Mucosa of descending colon (tissue), 3 donors: Measurements from ENCODE around the gene ODF2L. TPM values are rescaled to one million over a fixed set of nuclear protein-coding genes. Genes with fewer than 3 reads are reported as not detected.

Experiments used
- ATAC-seq: fragments of 200-7000 bp; cut with Tn5 transposase; one replicate; pipeline ENCODE4 v1.9.1; 2020; ENCODE audit warnings: mild to moderate bottlenecking, moderate library complexity
- DNase-seq, 3 donors: peaks; one replicate each; pipeline ENCODE4 v3.0.0-alpha.2; 2020
- H3K36me3 ChIP-seq: fragments of 200-600 bp; one replicate; pipeline ENCODE4 v1.8.0; 2021; ENCODE audit warnings: low read depth, mild to moderate bottlenecking
- H3K4me1 ChIP-seq: fragments of 200-600 bp; one replicate; pipeline ENCODE4 v1.8.0; 2021; ENCODE audit warnings: low read depth, mild to moderate bottlenecking
- H3K4me3 ChIP-seq: fragments of 200-600 bp; one replicate; pipeline ENCODE4 v1.8.0; 2021; ENCODE audit warnings: mild to moderate bottlenecking
- H3K9me3 ChIP-seq: fragments of 200-600 bp; one replicate; pipeline ENCODE4 v1.8.0; 2021; ENCODE audit warnings: mild to moderate bottlenecking
- intact Hi-C, 2 donors: fragments of 100-400 bp; cut with DNase I in 1 of 2; cut with micrococcal nuclease in 1 of 2; formaldehyde crosslinking; loops; one replicate each; pipeline versions ENCODE4 v1.11.0 to v1.11.1; 2022; cut with DNase I, micrococcal nuclease
- total RNA-seq, 3 donors: library from RNA; stranded (reverse); fragmentation: NEBNext Ultra II Directional in 2 of 3; extraction: Animal tissue kit (Norgen Biotek cat#: 25700) in 2 of 3; gene quantifications; one replicate each; pipeline versions ENCODE4 v1.2.1 to v1.2.4, GENCODE V29; 2021 to 2023
- TF ChIP-seq, protein P1 (sequence below): fragments of 200-600 bp; IDR thresholded peaks from one replicate; pipeline ENCODE4 v1.8.0; 2022; ENCODE audit warnings: antibody characterized with exemption, mild to moderate bottlenecking
- donor health status: DM: no; HTN: no; CAD: no; lungs with moderate emphysema.
- donor health status: DM: no; HTN: no; CAD: no.
- donor health status: DM: no; HTN: yes; CAD: no.

The ODF2L gene
- total RNA-seq, 3 donors from 2014 or later, result 23.1 to 41.9 (median 40.8) TPM

DNA sequence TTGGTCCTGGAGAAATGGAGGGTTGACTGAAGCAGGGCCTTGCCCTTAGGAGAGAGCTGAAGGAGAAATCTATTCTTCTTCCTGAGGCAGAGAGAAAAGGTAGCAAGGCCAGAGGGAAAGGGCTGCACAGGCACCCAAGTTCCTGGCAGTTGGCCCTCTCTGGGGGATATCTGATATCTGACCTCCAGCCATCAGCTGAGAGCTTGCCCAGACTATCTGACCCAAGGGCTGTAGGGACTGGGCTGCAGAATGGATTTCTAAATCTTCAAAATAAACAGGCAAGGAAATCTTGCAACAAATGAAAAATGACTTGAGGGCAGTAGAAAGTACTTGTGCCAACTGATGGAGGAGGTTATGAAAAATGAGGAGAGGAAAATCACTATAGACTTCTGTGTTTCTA lies 27.4 kb upstream of the ODF2L start:
- intact Hi-C loops, result no loop called here
- DNase-seq (no peak), ATAC-seq (no peak)
- TF ChIP-seq, protein P1, sequence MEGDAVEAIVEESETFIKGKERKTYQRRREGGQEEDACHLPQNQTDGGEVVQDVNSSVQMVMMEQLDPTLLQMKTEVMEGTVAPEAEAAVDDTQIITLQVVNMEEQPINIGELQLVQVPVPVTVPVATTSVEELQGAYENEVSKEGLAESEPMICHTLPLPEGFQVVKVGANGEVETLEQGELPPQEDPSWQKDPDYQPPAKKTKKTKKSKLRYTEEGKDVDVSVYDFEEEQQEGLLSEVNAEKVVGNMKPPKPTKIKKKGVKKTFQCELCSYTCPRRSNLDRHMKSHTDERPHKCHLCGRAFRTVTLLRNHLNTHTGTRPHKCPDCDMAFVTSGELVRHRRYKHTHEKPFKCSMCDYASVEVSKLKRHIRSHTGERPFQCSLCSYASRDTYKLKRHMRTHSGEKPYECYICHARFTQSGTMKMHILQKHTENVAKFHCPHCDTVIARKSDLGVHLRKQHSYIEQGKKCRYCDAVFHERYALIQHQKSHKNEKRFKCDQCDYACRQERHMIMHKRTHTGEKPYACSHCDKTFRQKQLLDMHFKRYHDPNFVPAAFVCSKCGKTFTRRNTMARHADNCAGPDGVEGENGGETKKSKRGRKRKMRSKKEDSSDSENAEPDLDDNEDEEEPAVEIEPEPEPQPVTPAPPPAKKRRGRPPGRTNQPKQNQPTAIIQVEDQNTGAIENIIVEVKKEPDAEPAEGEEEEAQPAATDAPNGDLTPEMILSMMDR, result no peak
- peaks cover 5% of the 10 kb centered on the region for H3K4me1 ChIP-seq
- H3K9me3 ChIP-seq, result no peaks in the 10 kb centered on the region
- H3K4me3 ChIP-seq, result no peak overlapping the region
- H3K36me3 ChIP-seq, result no peaks in the 10 kb centered on the region

- Histone ChIP-seq H3K4me1 (no peaks in the 10 kb centered on the region), H3K36me3 (no peaks in the 10 kb centered on the region), H3K4me3 (no peak overlapping the region), H3K9me3 (no peaks in the 10 kb centered on the region)
- intact Hi-C loops, result no loop called here
- TF ChIP-seq, protein P1, result no peak
- no peak for DNase-seq
- peak; percentile 83 for ATAC-seq
Measured at GRCh38 chr1:86421601-86422280, 25.6 kb upstream of the ODF2L start.

GRCh38 chr1:86419277-86419903 lies 23.3 kb upstream of the ODF2L start:
- ATAC-seq, result peak; percentile 69
- no peaks in the 10 kb centered on the region for H3K36me3 ChIP-seq
- peak in 1 of 3 donors; percentile 49 for DNase-seq
- intact Hi-C loops, result no loop called here
- H3K4me1 ChIP-seq, result no peaks in the 10 kb centered on the region
- TF ChIP-seq, protein P1, result no peak
- H3K4me3 ChIP-seq, result no peak overlapping the region
- H3K9me3 ChIP-seq, result no peaks in the 10 kb centered on the region

GRCh38 chr1:86416343-86416742 lies 20.2 kb upstream of the ODF2L start:
- DNase-seq (peak; percentile 56 to 82 (median 60)), ATAC-seq (peak; percentile 86)
- Histone ChIP-seq H3K4me1 (no peaks in the 10 kb centered on the region), H3K9me3 (no peaks in the 10 kb centered on the region), H3K4me3 (no peak overlapping the region), H3K36me3 (no peaks in the 10 kb centered on the region)
- intact Hi-C loops, result no loop called here
- TF ChIP-seq, protein P1, result no peak

GRCh38 chr1:86410879-86411278 lies 14.8 kb upstream of the ODF2L start:
- Histone ChIP-seq H3K4me1 (no peaks in the 10 kb centered on the region), H3K4me3 (no peak overlapping the region), H3K9me3 (no peaks in the 10 kb centered on the region), H3K36me3 (no peaks in the 10 kb centered on the region)
- TF ChIP-seq, protein P1, result no peak
- intact Hi-C loops, result no loop called here
- no peak for ATAC-seq
- DNase-seq, result no peak
